HEK293T (cell line): ENCODE results near the gene TUBA4A.
"Not testable (repeated sequence)": the region's sequence is repeated elsewhere in the genome, so short reads cannot be mapped to it uniquely, and the experiment has no call there.

Source experiments
- BHLHE40 ChIP-seq: fragments of 450-650 bp; IDR thresholded peaks from 2 replicates; pipeline ENCODE4 v1.6.1; 2016; ENCODE audit warnings: mild to moderate bottlenecking, moderate library complexity, borderline replicate concordance
- FOXK2 ChIP-seq: fragments of 450-650 bp; IDR thresholded peaks from 2 replicates; pipeline ENCODE4 v1.6.1; 2016; ENCODE audit warnings: mild to moderate bottlenecking
- FOXM1 ChIP-seq: fragments of 450-650 bp; IDR thresholded peaks from 2 replicates; pipeline ENCODE4 v1.6.1; 2017; ENCODE audit warnings: mild to moderate bottlenecking, borderline replicate concordance
- HDGF ChIP-seq: fragments of 450-650 bp; IDR thresholded peaks from 2 replicates; pipeline ENCODE4 v1.6.1; 2017; ENCODE audit warnings: antibody characterized with exemption, borderline replicate concordance
- SP1 ChIP-seq: fragments of 450-650 bp; IDR thresholded peaks from 2 replicates; pipeline ENCODE4 v1.6.1; 2017

DNA sequence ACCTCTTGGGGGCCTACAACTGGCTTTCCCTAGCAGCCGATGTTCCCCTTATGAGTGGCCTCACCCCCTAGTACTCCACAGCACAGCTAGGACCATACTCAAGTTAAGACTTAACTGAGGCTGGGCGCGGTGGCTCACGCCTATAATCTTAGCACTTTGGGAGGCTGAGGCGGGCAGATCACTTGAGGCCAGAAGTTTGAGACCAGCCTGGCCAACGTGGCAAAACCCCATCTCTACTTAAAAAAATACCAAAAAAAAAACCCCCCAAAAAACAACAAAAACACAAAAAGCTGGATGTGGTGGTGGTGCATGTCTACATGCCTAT, 33.4 kb upstream of the TUBA4A start:
- TF ChIP-seq SP1, FOXM1, HDGF, FOXK2, BHLHE40: not testable (repeated sequence)
